Measurements from ENCODE around the gene PHYHD1. TPM values are rescaled to one million over a fixed set of nuclear protein-coding genes. Genes with fewer than 3 reads are reported as not detected.

The PHYHD1 gene
- polyA plus RNA-seq, 2 of the 4 experiments (the other 2 are of a cell fraction) = not detected

DNA sequence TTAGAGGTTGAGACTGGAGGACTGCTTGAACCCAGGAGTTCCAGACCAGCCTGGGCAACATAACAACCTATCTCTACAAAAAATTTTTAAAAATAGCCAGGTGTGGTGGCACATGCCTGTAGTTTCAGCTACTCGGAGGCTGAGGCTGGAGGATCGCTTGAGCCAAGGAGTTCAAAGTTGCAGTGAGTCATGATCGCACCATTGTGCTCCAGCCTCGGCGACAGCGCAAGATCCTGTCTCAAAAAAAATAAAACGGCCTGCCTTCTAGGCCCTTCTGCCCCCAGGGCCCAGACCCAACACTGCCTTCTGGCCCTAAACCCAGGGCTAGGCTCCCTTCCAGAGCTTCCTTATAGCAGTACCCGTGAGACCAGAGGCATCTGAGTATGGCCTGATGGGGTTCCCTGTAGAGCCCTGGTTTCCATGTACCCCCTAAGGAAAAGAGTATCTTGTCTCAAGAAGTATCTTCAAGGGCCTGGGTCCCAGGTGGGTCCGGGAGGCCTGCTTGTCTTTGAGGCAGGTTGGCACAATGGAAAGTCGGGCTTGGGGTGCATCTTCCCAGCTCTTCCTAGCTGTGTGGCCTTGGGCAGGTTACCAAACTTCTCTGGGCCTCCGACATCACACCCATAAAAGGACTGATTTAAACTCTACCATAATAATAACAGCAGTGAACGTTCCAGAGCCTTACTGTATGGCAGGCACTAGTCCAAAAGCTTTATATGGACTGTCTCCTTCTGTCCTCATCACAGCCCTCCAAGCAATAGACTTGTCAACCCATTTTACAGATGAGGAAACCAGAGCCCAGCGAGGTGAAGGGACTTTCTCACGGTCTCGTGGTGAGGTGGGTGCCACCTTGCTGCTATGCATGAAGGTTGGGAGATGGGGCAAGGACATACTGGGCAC, 29.2 kb upstream of the PHYHD1 start:
- DNase-seq (ENCODE audit: low read depth in 1 of 2, low spot score in 1 of 2) = no peak
- ATAC-seq = 0 out of 6 replicates have a peak, but pooled peaks of 1 of the 2 experiments have one; percentile 4
- POLR2A ChIA-PET = no interaction called here
- CTCF ChIA-PET = interaction anchor here (1.0 to 1.2 kb wide), 5 partner anchors 10 to 54 kb away, joined by 3 to 9 read pairs (median 4); partner anchors contain the start of genes KYAT1 and LRRC8A
- 79% methylated on average over 15 of the region's 15 CpGs for WGBS (ENCODE audit: missing lambda C conversion rate)
- Histone ChIP-seq H3K27ac (peak overlapping the region; percentile 89 to 95), H3K4me3 (0 out of 3 replicates have a peak overlapping the region, but pooled peaks have one; percentile 13), H3K4me1 (peaks cover 34% of the 10 kb centered on the region), H3K4me2 (peak overlapping the region; percentile 71), H3K9me3 (no peaks in the 10 kb centered on the region)
- no peak for FAIRE-seq
- TF ChIP-seq RAD21 (conservative IDR thresholded peaks at IDR 0.05 in 1 of 2, IDR thresholded peaks at IDR 0.05 in 1 of 2) (no peak), ZFP36 (IDR thresholded peaks at IDR 0.05; ENCODE audit: borderline replicate concordance, partially characterized antibody) (peak; percentile 26)

DNA sequence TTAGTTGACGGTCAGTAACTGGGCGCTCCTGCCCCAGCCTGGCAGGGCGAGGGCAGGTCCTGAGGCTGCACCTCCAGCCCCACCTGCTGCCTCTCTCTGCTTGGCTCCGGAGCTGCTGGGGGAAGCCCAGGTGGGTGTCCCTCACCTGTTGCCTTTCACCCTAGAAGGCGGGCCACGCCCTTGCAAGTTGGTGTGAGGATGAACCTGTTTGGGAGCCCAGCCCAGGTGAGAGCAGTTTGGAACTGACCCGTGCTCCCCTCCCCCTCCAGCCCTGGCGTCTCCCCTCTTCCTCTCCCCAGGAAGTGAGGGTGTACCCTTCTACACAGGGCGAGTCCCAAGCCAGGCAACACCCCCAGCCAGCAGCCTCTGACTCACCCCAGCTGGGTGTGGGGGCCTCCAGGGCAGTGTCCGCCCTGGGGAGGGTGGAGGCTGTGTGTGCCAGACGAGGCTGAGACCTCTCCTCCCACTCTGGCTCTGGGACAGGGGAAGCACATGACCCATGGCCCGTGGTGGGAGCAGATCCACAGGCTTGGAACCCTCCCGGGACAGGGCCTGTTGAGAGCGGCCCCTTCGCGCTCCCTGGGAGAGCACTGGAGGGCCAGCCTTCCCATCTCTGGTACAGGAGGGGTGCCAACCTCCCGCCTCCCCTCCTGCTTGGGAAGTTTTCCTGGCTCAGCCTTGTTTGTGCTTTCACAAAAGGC, 28.4 kb upstream of the PHYHD1 start:
- CTCF ChIA-PET = interaction anchor here (1.2 to 2.0 kb wide), 2 partner anchors 28 to 36 kb away, joined by 4 to 8 read pairs; no protein-coding TSS in a partner anchor
- peak overlapping the region; percentile 89 to 95 for H3K27ac ChIP-seq
- peaks cover 34% of the 10 kb centered on the region for H3K4me1 ChIP-seq
- 0 out of 2 replicates have a peak, but pooled peaks have one; percentile 20 for TF ChIP-seq USF2 (IDR thresholded peaks at IDR 0.05)
- no peak for TF ChIP-seq ELK1 (IDR thresholded peaks at IDR 0.05; ENCODE audit: low read depth, low read length)
- TF ChIP-seq RAD21 (conservative IDR thresholded peaks at IDR 0.05 in 1 of 2, IDR thresholded peaks at IDR 0.05 in 1 of 2) = no peak
- TF ChIP-seq EHF (CRISPR knock-in tag; IDR thresholded peaks at IDR 0.05) = no peak
- no peak; the same call in 1 of the 2 replicates for TF ChIP-seq JUNB (IDR thresholded peaks at IDR 0.05)
- TF ChIP-seq FOSL2 (IDR thresholded peaks at IDR 0.05) = peak; percentile 53; the same call in 1 of the 2 replicates
- TF ChIP-seq FOSL2 (CRISPR knock-in tag; IDR thresholded peaks at IDR 0.05) = peak; percentile 89
- TF ChIP-seq CBX8 (IDR thresholded peaks at IDR 0.05) = no peak
- TF ChIP-seq POLR2AphosphoS2 (conservative IDR thresholded peaks at IDR 0.05; ENCODE audit: low read length) = no peak
- TF ChIP-seq SREBF2 (IDR thresholded peaks at IDR 0.05) = no peak
- TF ChIP-seq, protein P1, sequence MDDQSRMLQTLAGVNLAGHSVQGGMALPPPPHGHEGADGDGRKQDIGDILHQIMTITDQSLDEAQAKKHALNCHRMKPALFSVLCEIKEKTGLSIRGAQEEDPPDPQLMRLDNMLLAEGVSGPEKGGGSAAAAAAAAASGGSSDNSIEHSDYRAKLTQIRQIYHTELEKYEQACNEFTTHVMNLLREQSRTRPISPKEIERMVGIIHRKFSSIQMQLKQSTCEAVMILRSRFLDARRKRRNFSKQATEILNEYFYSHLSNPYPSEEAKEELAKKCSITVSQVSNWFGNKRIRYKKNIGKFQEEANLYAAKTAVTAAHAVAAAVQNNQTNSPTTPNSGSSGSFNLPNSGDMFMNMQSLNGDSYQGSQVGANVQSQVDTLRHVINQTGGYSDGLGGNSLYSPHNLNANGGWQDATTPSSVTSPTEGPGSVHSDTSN (IDR thresholded peaks at IDR 0.05) = peak; percentile 57; the same call in 1 of the 2 replicates
- peak; percentile 56 for TF ChIP-seq GATA3 (IDR thresholded peaks at IDR 0.05; ENCODE audit: borderline replicate concordance)
- TF ChIP-seq ESRRA (IDR thresholded peaks at IDR 0.05; ENCODE audit: borderline replicate concordance, low read length) = no peak
- TF ChIP-seq EHMT2 (IDR thresholded peaks at IDR 0.05; ENCODE audit: low read depth) = no peak
- no peak for TF ChIP-seq SMC3 (IDR thresholded peaks at IDR 0.05)
- TF ChIP-seq JUN (IDR thresholded peaks at IDR 0.05) = 0 out of 5 replicates have a peak, but pooled peaks of 1 of the 2 experiments have one; percentile 25
- peak; percentile 65 for TF ChIP-seq MAX (IDR thresholded peaks at IDR 0.05)
- H3K4me3 ChIP-seq = 0 out of 3 replicates have a peak overlapping the region, but pooled peaks have one; percentile 21
- POLR2A ChIA-PET = no interaction called here
- ATAC-seq (peak; percentile 90 to 91), DNase-seq (ENCODE audit: low read depth in 1 of 2, low spot score in 1 of 2) (peak; percentile 55 to 70), FAIRE-seq (no peak)
- H3K9me3 ChIP-seq = no peaks in the 10 kb centered on the region
- H3K4me2 ChIP-seq = peak overlapping the region; percentile 71
- WGBS (ENCODE audit: missing lambda C conversion rate) = 41% methylated on average over 10 of the region's 17 CpGs

All from A549 (cell line).